RWPE2 (cell line): ENCODE data around the gene NRM.

Experiments
- ATAC-seq: fragments of 200-7000 bp; cut with Tn5 transposase; 3 replicates; pipeline ENCODE4 v1.9.1; 2021; ENCODE audit warnings: low read depth
- DNase-seq: peaks from one replicate; pipeline ENCODE4 v3.0.0-alpha.2; 2020; ENCODE audit warnings: low spot score
- H3K27ac ChIP-seq: fragments of 450-650 bp; 2 replicates; pipeline ENCODE4 v1.5.1; 2017; ENCODE audit warnings: mild to moderate bottlenecking; ENCODE audit not compliant: poor library complexity, severe bottlenecking
- H3K27me3 ChIP-seq: fragments of 250-450 bp; sonication (Bioruptor Pico); 2 replicates; pipeline ENCODE4 v1.5.1; 2021; ENCODE audit warnings: mild to moderate bottlenecking, moderate library complexity; ENCODE audit not compliant: insufficient read depth, poor library complexity, severe bottlenecking
- H3K36me3 ChIP-seq: fragments of 250-450 bp; sonication (Bioruptor Pico); 2 replicates; pipeline ENCODE4 v1.5.1; 2020; ENCODE audit warnings: low read depth, mild to moderate bottlenecking, moderate library complexity
- H3K4me1 ChIP-seq: fragments of 250-450 bp; sonication (Bioruptor Pico); 2 replicates; pipeline ENCODE4 v1.5.1; 2021; ENCODE audit warnings: mild to moderate bottlenecking, moderate library complexity; ENCODE audit not compliant: insufficient read depth, poor library complexity, severe bottlenecking
- H3K4me3 ChIP-seq: fragments of 250-450 bp; sonication (Bioruptor Pico); 2 replicates; pipeline ENCODE4 v1.5.1; 2021; ENCODE audit warnings: mild to moderate bottlenecking, moderate library complexity; ENCODE audit not compliant: severe bottlenecking
- H3K9me3 ChIP-seq: fragments of 250-450 bp; sonication (Bioruptor Pico); 2 replicates; pipeline ENCODE4 v1.5.1; 2021; ENCODE audit warnings: mild to moderate bottlenecking, moderate library complexity; ENCODE audit not compliant: severe bottlenecking
- TF ChIP-seq, protein P1 (sequence below): fragments of 450-650 bp; IDR thresholded peaks from one replicate; pipeline ENCODE4 v1.5.1; 2017; ENCODE audit warnings: mild to moderate bottlenecking, moderate library complexity; ENCODE audit not compliant: poor library complexity, severe bottlenecking

Gene NRM

DNA sequence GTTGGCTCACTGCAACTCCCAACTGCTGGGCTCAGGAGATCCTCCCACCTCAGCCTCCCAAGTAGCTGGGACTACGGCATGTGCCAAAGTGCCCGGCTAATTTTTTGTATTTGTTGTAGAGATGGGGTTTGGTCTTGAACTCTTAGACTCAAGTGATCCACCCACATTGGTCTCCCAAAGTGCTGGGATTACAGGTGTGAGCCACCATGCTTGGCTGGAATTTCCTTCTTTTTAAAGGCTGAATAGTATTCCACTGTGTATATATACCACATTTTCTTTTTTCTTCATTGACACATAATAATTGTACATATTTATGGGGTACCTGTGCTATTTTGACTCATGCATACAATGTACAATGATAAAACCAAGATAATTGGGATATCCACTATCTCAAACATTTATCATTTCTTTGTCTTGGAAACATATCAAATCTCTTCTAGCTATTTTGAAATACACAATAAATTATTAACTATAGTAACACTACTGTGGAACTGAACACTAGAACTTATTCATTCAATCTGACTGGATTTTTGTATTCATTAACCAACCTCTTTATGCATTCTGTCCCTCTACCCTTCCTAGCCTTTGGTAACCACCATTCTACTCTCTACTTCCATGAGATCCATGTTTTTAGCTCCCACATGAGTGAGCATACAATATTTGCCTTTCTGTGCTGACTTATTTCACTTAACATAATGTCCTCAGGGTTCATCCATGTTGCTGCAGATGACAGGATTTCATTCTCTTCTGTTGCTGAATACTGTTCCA lies 18.5 kb upstream of the NRM start:
- peaks cover 63% of the 10 kb centered on the region for H3K36me3 ChIP-seq
- no peak overlapping the region for H3K27ac ChIP-seq
- H3K4me3 ChIP-seq: no peak overlapping the region
- no peaks in the 10 kb centered on the region for H3K27me3 ChIP-seq
- no peak for ATAC-seq
- no peaks in the 10 kb centered on the region for H3K9me3 ChIP-seq
- no peaks in the 10 kb centered on the region for H3K4me1 ChIP-seq
- DNase-seq: no peak
- TF ChIP-seq, protein P1, sequence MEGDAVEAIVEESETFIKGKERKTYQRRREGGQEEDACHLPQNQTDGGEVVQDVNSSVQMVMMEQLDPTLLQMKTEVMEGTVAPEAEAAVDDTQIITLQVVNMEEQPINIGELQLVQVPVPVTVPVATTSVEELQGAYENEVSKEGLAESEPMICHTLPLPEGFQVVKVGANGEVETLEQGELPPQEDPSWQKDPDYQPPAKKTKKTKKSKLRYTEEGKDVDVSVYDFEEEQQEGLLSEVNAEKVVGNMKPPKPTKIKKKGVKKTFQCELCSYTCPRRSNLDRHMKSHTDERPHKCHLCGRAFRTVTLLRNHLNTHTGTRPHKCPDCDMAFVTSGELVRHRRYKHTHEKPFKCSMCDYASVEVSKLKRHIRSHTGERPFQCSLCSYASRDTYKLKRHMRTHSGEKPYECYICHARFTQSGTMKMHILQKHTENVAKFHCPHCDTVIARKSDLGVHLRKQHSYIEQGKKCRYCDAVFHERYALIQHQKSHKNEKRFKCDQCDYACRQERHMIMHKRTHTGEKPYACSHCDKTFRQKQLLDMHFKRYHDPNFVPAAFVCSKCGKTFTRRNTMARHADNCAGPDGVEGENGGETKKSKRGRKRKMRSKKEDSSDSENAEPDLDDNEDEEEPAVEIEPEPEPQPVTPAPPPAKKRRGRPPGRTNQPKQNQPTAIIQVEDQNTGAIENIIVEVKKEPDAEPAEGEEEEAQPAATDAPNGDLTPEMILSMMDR: no peak

DNA sequence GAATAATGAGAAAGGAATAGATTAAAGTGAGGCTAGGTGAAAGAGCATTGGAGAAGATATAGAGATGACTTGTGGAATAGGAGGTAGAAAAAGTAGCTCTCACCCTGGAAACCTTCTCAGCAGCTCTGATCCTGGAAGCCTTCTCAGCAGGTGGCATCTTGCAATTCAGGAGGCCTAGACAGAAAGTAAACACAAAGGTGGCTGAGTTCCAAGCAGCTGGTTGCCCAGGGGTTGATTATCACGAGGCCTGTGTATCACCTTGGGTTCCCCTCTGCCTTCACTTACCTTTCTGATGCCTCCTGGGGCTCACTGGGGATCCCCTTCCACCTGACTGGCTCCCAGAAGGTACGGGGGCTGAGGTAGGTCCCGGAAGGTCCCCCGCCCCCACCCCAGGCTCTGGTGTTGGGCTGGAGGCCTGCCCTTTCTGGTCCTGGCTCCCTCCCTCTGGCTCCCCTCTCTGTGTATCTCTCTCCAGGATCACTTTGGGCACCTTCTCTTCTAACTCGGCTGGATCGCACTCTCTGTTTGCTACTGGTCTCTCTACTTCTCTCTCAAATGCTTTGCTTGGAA lies 16.6 kb upstream of the NRM start:
- DNase-seq: no peak
- TF ChIP-seq, protein P1: no peak
- peak; percentile 20; the same call in 2 of the 3 replicates for ATAC-seq

DNA sequence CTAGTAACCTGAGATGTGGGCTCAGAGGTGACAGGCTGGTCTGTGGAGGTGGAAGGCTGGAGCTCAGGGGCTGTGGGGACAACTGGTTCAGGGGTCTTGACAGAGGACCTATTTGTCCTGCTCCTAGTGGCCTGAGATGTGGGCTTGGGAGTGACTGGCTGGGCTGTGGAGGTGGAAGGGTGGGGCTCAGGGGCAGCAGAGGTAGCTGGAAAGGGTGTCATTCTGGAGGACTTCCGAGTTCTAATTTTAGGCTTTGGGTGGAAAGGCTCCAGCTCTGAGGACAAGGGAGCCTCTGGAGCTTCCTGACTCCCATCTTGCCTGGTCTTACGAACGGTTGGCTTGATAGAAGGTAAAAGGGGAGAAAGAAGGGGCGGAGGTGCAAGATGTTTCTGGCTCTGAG lies 14.8 kb upstream of the NRM start:
- Histone ChIP-seq H3K27ac (no peak overlapping the region), H3K4me1 (no peaks in the 10 kb centered on the region), H3K4me3 (no peak overlapping the region), H3K9me3 (no peaks in the 10 kb centered on the region), H3K36me3 (peaks cover 58% of the 10 kb centered on the region), H3K27me3 (no peaks in the 10 kb centered on the region)
- ATAC-seq (no peak), DNase-seq (no peak)
- TF ChIP-seq, protein P1: no peak

More for the DNA sequence above, 16.6 kb upstream of the NRM start:
- no peak overlapping the region for H3K27ac ChIP-seq
- no peaks in the 10 kb centered on the region for H3K27me3 ChIP-seq
- H3K4me3 ChIP-seq: no peak overlapping the region
- peaks cover 61% of the 10 kb centered on the region for H3K36me3 ChIP-seq
- no peaks in the 10 kb centered on the region for H3K4me1 ChIP-seq
- H3K9me3 ChIP-seq: no peaks in the 10 kb centered on the region

DNA sequence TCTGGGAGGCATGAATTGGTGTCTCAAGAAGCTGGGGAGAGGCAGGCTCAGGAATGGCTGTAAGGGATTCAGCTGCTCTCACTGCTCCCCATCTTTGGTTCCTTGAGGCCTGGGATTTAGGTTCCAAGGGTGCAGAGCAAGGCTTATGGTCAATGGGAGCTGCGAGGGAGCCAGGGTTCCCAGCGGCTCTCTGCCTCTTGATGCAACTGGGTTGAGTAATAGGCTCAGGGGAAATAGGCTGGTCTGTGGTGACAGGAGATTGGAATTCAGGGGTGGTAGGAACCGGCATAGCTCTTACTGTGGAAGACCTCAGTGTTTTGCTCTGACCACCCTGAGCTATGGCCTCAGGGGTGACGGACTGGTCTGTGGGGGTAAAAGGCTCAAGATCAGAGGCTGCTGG lies 13.0 kb upstream of the NRM start:
- TF ChIP-seq, protein P1: no peak
- H3K27me3 ChIP-seq: no peaks in the 10 kb centered on the region
- peaks cover 51% of the 10 kb centered on the region for H3K36me3 ChIP-seq
- ATAC-seq (no peak), DNase-seq (no peak)
- no peaks in the 10 kb centered on the region for H3K9me3 ChIP-seq
- no peak overlapping the region for H3K27ac ChIP-seq
- H3K4me3 ChIP-seq: no peak overlapping the region
- no peaks in the 10 kb centered on the region for H3K4me1 ChIP-seq

DNA sequence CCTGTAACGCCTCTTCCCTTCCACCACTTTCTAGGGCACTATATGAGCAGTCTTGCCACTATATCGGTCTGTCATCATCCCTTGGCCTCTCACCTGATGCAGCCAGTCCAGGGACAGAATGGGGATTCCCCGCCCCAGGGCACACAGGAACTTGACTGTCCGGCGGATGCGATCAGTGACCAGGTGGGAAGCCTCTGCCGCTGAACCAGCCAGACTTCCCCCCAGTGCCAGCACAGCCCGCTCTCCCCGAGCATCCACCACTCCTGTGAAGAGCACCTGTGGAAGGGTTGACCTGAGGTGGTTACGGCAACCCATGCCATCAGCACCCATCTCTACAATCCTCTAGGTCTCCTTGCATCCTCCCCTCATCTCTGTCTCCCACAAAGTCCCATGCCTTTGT lies 12.2 kb upstream of the NRM start:
- no peak for ATAC-seq
- Histone ChIP-seq H3K36me3 (peaks cover 46% of the 10 kb centered on the region), H3K27ac (no peak overlapping the region), H3K4me1 (no peaks in the 10 kb centered on the region), H3K27me3 (no peaks in the 10 kb centered on the region), H3K9me3 (no peaks in the 10 kb centered on the region), H3K4me3 (no peak overlapping the region)
- no peak for DNase-seq
- TF ChIP-seq, protein P1: no peak
